K562 (cell line): ENCODE results near the gene ZNF124. TPM values are rescaled to one million over a fixed set of nuclear protein-coding genes. Genes with fewer than 3 reads are reported as not detected.

Experiments used
- ATAC-seq: fragments of 200-7000 bp; cut with Tn5 transposase; 3 replicates; pipeline ENCODE4 v1.9.1; 2020; ENCODE audit warnings: moderate library complexity
- BruUV-seq: library from RNA; stranded (reverse); fragments of 400-500 nt; replicated peaks from 2 replicates; lab custom pipeline; 2021; lab: Mats Ljungman, UMichigan
- CTCF ChIA-PET: fragments of 300-600 bp; formaldehyde crosslinking; extraction: SDS; loops from one replicate; lab custom pipeline; 2021; ENCODE audit warnings: low intra/inter-chr PET ratio; lab: Yijun Ruan, JAX
- POLR2A ChIA-PET: fragments of 300-600, 350-650 bp; sonication (Branson Sonifier 250); formaldehyde crosslinking; extraction: SDS; loops from one replicate; lab custom pipeline; 2021; ENCODE audit warnings: antibody characterized with exemption, inconsistent platforms; lab: Yijun Ruan, JAX
- DNase-seq, 4 experiments: peaks; one replicate each; pipeline versions ENCODE4 v3.0.0 to v3.0.0-alpha.2; 2011 to 2018; ENCODE audit warnings: low spot score in 3 of 4, mixed read lengths in 3 of 4; ENCODE audit errors: extremely low read depth in 1 of 4
- FAIRE-seq: peaks from 2 replicates; lab custom pipeline; 2011; peaks lifted over from hg19 to GRCh38; lab: Jason Lieb, UNC
- H2AFZ ChIP-seq: 2 replicates; pipeline ENCODE4 v1.6.0; 2011; ENCODE audit warnings: low read depth, low read length, control low read depth, inconsistent platforms
- H3K27ac ChIP-seq: fragments of 200-600 bp; 3 replicates; pipeline ENCODE4 v1.8.0; 2011; ENCODE audit warnings: low read depth, mild to moderate bottlenecking, control low read depth, inconsistent platforms, low read length, moderate library complexity, mixed read lengths; ENCODE audit errors: extremely low read depth
- H3K27me3 ChIP-seq, 2 experiments: fragments of 300-600 bp in 1 of 2; 2 replicates in 1 of 2; 3 replicates in 1 of 2; pipeline versions ENCODE4 v1.6.0 to v1.8.0; 2011; ENCODE audit warnings: inconsistent platforms in 2 of 2, low read length in 2 of 2, mild to moderate bottlenecking in 1 of 2, mixed read lengths in 1 of 2, moderate library complexity in 1 of 2; ENCODE audit not compliant: control insufficient read depth in 2 of 2, insufficient read depth in 2 of 2
- H3K36me3 ChIP-seq: fragments of 300-600 bp; 3 replicates; pipeline ENCODE4 v1.8.0; 2011; ENCODE audit warnings: mild to moderate bottlenecking, low read length, inconsistent platforms; ENCODE audit not compliant: control insufficient read depth, insufficient read depth
- H3K4me1 ChIP-seq, 2 experiments: fragments of 200-600 bp in 1 of 2; replicated peaks in 1 of 2; 2 replicates in 1 of 2; 3 replicates in 1 of 2; pipeline versions ENCODE4 v1.5.1 to v1.8.0; 2011; ENCODE audit warnings: inconsistent platforms in 2 of 2, low read length in 2 of 2, mild to moderate bottlenecking in 1 of 2, mixed read lengths in 1 of 2, moderate library complexity in 1 of 2; ENCODE audit not compliant: control insufficient read depth in 2 of 2, insufficient read depth in 2 of 2
- H3K4me2 ChIP-seq: 2 replicates; pipeline ENCODE4 v1.6.1; 2011; ENCODE audit warnings: low read length, control low read depth, inconsistent platforms, mixed read lengths; ENCODE audit not compliant: insufficient read depth
- H3K4me3 ChIP-seq: fragments of 200-600 bp; sonication (generic), shearing (Covaris generic); 2 replicates; pipeline ENCODE4 v1.5.1; 2016; ENCODE audit warnings: control low read depth, inconsistent platforms
- H3K79me2 ChIP-seq: fragments of 200-600 bp; 3 replicates; pipeline ENCODE4 v1.8.0; 2011; ENCODE audit warnings: low read length, inconsistent platforms; ENCODE audit not compliant: control insufficient read depth, insufficient read depth
- H3K9ac ChIP-seq, 2 experiments: 2 replicates each; pipeline versions ENCODE4 v1.6.0 to v1.6.1; 2011; ENCODE audit warnings: low read depth in 2 of 2, low read length in 2 of 2, control low read depth in 1 of 2, inconsistent platforms in 1 of 2, mild to moderate bottlenecking in 1 of 2, mixed read lengths in 1 of 2; ENCODE audit not compliant: insufficient read depth in 1 of 2
- H3K9me1 ChIP-seq: one replicate; pipeline ENCODE4 v1.6.0; 2011; ENCODE audit warnings: inconsistent platforms, mild to moderate bottlenecking, low read length, moderate library complexity; ENCODE audit not compliant: control insufficient read depth, insufficient read depth
- H3K9me3 ChIP-seq: replicated peaks from 2 replicates; pipeline ENCODE4 v1.5.1; 2011; ENCODE audit warnings: low read depth, low read length, inconsistent platforms; ENCODE audit not compliant: control insufficient read depth, insufficient read depth
- H4K20me1 ChIP-seq: replicated peaks from 2 replicates; pipeline ENCODE4 v1.6.1; 2011; ENCODE audit warnings: low read length, inconsistent platforms, mixed read lengths; ENCODE audit not compliant: control insufficient read depth, insufficient read depth
- ASH1L ChIP-seq: fragments of 450-650 bp; IDR thresholded peaks from 2 replicates; pipeline ENCODE4 v1.6.1; 2018; ENCODE audit warnings: borderline replicate concordance, mild to moderate bottlenecking, low read depth; ENCODE audit not compliant: partially characterized antibody
- FIP1L1 ChIP-seq: fragments of 200-400 bp; formaldehyde crosslinking; IDR thresholded peaks from 2 replicates; pipeline ENCODE4 v1.6.1; 2018; ENCODE audit warnings: mild to moderate bottlenecking, low read depth, low read length; ENCODE audit not compliant: poor library complexity, severe bottlenecking
- FOXM1 ChIP-seq, 2 experiments: fragments of 450-650 bp in 1 of 2; sonication (generic) in 1 of 2; formaldehyde crosslinking in 1 of 2; IDR thresholded peaks; 2 replicates each; pipeline versions ENCODE4 v1.6.1 to v1.9.0; 2017 to 2022; ENCODE audit warnings: low read depth in 2 of 2, mild to moderate bottlenecking in 2 of 2, missing genetic modification reagents in 1 of 2, moderate library complexity in 1 of 2
- HDAC6 ChIP-seq: IDR thresholded peaks from 2 replicates; pipeline ENCODE4 v1.6.1; 2012; ENCODE audit warnings: low read depth, mild to moderate bottlenecking, control low read depth, inconsistent platforms, low read length, moderate library complexity
- MEF2A ChIP-seq: IDR thresholded peaks from 2 replicates; pipeline ENCODE4 v1.6.1; 2011; ENCODE audit warnings: low read depth, mild to moderate bottlenecking, low read length, moderate library complexity; ENCODE audit not compliant: control insufficient read depth
- PYGO2 ChIP-seq: fragments of 450-650 bp; IDR thresholded peaks from 2 replicates; pipeline ENCODE4 v1.6.1; 2016; ENCODE audit warnings: mild to moderate bottlenecking, missing genetic modification characterization, moderate library complexity, missing compliant biosample characterization
- ZNF184 ChIP-seq: sonication (generic); formaldehyde crosslinking; IDR thresholded peaks from 2 replicates; pipeline ENCODE4 v1.5.0; 2020; ENCODE audit warnings: missing genetic modification reagents
- WGBS: fragments of 100-300 bp; shearing (Covaris generic); methylation state at CpG from one replicate; pipeline ENCODE4 v1.1.6; 2016; ENCODE audit warnings: low coverage, mixed read lengths; ENCODE audit not compliant: insufficient coverage; ENCODE audit errors: missing lambda C conversion rate; 5-methylcytosine and 5-hydroxymethylcytosine counted together
- in situ Hi-C: fragments of 300-500 bp; cut with MboI; formaldehyde crosslinking; loops from 4 replicates; pipeline ENCODE4 v1.15.0; 2018; ENCODE audit warnings: inconsistent platforms, mixed read lengths
- intact Hi-C: fragments of 100-400 bp; cut with micrococcal nuclease; formaldehyde crosslinking; loops from 2 replicates; pipeline ENCODE4 v1.14.2; 2022
- polyA plus RNA-seq, 8 experiments: library from polyadenylated mRNA; depleted of rRNA in 4 of 8; stranded (reverse) in 5 of 8; unstranded in 3 of 8; fragments of >200 nt; fragmentation: Nextera tagmentation in 2 of 8; fragmentation: Illumina TruSeq in 1 of 8; extraction: Ambion mirVana in 2 of 8; extraction: Trizol in 1 of 8; gene quantifications; 2 replicates each; pipeline versions ENCODE4 v1.2.1 to v1.2.3, GENCODE V29; 2011 to 2014; ENCODE audit warnings: inconsistent platforms in 1 of 8, missing spikeins in 1 of 8
- total RNA-seq, 7 experiments: library from RNA; depleted of rRNA in 6 of 7; stranded (reverse); fragments of >200 nt in 6 of 7; fragmentation: Illumina TruSeq in 2 of 7; extraction: Trizol in 2 of 7; gene quantifications; 2 replicates each; pipeline versions ENCODE4 v1.2.1 to v1.2.3, GENCODE V29; 2011 to 2021; ENCODE audit warnings: low replicate concordance in 1 of 7
- TF ChIP-seq, protein P1 (sequence below): sonication (generic); formaldehyde crosslinking; IDR thresholded peaks from 2 replicates; pipeline ENCODE4 v1.5.0; 2020; ENCODE audit warnings: missing genetic modification reagents
- TF ChIP-seq, protein P2 (sequence below): fragments of 200-800 bp; sonication (Bioruptor generic); IDR thresholded peaks from 2 replicates; pipeline ENCODE4 v1.6.1; 2016; ENCODE audit warnings: missing genetic modification characterization, missing compliant biosample characterization

The ZNF124 gene
- total and polyA plus RNA-seq, 9 of the 15 experiments (the other 6 are each of a cell fraction or from before 2014, with no cell fraction given), result 7.6 to 71.5 (median 20.2) TPM

DNA sequence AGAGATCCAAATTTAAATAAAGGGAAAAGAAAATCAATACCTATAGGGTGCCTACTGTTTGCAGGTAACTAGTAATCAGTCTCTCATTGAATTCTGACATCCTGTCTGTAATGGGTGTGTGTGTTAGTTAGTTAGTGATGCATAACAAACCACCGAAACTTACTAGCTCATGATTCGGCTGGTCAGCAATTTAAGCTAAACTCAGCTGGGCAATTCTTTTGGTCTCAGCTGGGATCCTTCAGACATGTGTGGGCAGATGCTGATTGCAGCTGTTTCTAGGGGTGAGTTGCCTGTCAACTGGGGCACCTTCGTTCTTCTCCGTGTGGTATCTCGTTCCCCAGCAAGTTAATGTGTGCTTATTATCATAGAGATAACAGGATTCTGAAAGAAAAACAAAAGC, 40.2 kb upstream of the ZNF124 start (continued):
- no peak for TF ChIP-seq ZNF184
- no peak for TF ChIP-seq HDAC6
- TF ChIP-seq MEF2A, result no peak
- TF ChIP-seq ASH1L, result no peak
- 0 out of 2 replicates have a peak, but pooled peaks have one; percentile 34 for TF ChIP-seq FOXM1 (IDR thresholded peaks at IDR 0.05; ENCODE audit: low read depth)
- no peak for TF ChIP-seq FOXM1 (CRISPR knock-in tag; IDR thresholded peaks at IDR 0.05; ENCODE audit: low read depth)
- TF ChIP-seq, protein P1, sequence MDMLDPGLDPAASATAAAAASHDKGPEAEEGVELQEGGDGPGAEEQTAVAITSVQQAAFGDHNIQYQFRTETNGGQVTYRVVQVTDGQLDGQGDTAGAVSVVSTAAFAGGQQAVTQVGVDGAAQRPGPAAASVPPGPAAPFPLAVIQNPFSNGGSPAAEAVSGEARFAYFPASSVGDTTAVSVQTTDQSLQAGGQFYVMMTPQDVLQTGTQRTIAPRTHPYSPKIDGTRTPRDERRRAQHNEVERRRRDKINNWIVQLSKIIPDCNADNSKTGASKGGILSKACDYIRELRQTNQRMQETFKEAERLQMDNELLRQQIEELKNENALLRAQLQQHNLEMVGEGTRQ (CRISPR knock-in tag), result no peak
- TF ChIP-seq FIP1L1, result no peak

DNA sequence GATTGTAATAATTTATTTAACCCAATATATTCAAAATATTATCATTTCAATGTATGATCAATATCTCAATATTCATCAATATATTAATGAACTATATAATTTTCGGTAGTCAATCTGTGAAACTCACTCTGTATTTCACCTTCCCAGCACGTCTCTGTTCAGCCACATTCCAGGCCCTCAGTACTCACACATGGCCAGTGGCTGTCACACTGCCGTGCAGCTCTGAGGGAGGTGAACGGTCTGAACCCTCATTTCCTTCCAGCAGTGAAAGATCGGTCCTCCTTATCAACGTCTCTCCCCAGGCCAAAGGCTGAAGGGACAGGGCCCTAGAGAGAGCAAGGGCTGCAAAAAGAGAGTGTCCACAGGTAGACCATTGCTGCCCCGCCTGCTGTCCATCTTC, 39.5 kb upstream of the ZNF124 start:
- CTCF ChIA-PET, result no interaction called here
- H3K27ac ChIP-seq, result no peak overlapping the region
- peak overlapping the region; percentile 95 for H2AFZ ChIP-seq
- peaks cover 41% of the 10 kb centered on the region for H3K79me2 ChIP-seq
- no peaks in the 10 kb centered on the region for H3K27me3 ChIP-seq
- H3K36me3 ChIP-seq, result peaks cover 30% of the 10 kb centered on the region; the same call in 2 of the 3 replicates
- DNase-seq, result no peak
- intact Hi-C loops, result loop anchor here (5.0 kb wide), 1 partner anchor 99 kb away; no protein-coding TSS in a partner anchor
- WGBS, result 35% methylated on average over 7 of the region's 7 CpGs
- peak; percentile 5; the same call in 1 of the 3 replicates for ATAC-seq
- TF ChIP-seq PYGO2 (tag), result no peak
- TF ChIP-seq, protein P2, sequence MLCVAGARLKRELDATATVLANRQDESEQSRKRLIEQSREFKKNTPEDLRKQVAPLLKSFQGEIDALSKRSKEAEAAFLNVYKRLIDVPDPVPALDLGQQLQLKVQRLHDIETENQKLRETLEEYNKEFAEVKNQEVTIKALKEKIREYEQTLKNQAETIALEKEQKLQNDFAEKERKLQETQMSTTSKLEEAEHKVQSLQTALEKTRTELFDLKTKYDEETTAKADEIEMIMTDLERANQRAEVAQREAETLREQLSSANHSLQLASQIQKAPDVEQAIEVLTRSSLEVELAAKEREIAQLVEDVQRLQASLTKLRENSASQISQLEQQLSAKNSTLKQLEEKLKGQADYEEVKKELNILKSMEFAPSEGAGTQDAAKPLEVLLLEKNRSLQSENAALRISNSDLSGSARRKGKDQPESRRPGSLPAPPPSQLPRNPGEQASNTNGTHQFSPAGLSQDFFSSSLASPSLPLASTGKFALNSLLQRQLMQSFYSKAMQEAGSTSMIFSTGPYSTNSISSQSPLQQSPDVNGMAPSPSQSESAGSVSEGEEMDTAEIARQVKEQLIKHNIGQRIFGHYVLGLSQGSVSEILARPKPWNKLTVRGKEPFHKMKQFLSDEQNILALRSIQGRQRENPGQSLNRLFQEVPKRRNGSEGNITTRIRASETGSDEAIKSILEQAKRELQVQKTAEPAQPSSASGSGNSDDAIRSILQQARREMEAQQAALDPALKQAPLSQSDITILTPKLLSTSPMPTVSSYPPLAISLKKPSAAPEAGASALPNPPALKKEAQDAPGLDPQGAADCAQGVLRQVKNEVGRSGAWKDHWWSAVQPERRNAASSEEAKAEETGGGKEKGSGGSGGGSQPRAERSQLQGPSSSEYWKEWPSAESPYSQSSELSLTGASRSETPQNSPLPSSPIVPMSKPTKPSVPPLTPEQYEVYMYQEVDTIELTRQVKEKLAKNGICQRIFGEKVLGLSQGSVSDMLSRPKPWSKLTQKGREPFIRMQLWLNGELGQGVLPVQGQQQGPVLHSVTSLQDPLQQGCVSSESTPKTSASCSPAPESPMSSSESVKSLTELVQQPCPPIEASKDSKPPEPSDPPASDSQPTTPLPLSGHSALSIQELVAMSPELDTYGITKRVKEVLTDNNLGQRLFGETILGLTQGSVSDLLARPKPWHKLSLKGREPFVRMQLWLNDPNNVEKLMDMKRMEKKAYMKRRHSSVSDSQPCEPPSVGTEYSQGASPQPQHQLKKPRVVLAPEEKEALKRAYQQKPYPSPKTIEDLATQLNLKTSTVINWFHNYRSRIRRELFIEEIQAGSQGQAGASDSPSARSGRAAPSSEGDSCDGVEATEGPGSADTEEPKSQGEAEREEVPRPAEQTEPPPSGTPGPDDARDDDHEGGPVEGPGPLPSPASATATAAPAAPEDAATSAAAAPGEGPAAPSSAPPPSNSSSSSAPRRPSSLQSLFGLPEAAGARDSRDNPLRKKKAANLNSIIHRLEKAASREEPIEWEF, result peak; percentile 41; the same call in 1 of the 2 replicates
- TF ChIP-seq, all 486 proteins: peak for 1
- Histone ChIP-seq H3K9ac (peak overlapping the region in 1 of 2 experiments; percentile 29; a peak in 2 of 4 replicates), H4K20me1 (0 out of 2 replicates have a peak, but pooled peaks cover 9% of the 10 kb centered on the region), H3K4me1 (peaks cover 16 to 24% of the 10 kb centered on the region in 2 experiments), H3K9me1 (peaks cover 5% of the 10 kb centered on the region), H3K4me3 (no peak overlapping the region), H3K4me2 (no peak overlapping the region), H3K9me3 (no peaks in the 10 kb centered on the region)
- BruUV-seq, result no TSS peak
- no peak for FAIRE-seq
- in situ Hi-C loops, result no loop called here
- POLR2A ChIA-PET, result interaction anchor here (0.8 kb wide), 1 partner anchor 1140 kb away, joined by 3 read pairs; no protein-coding TSS in a partner anchor
